Esophagus squamous epithelium (tissue), 4 donors: Measurements from ENCODE around the gene TTF2.

Experiments used
- CTCF ChIP-seq, 6 experiments: fragments of 450-650 bp in 4 of 6; fragments of 200-600 bp in 2 of 6; sonication (generic) in 2 of 6; IDR thresholded peaks; one replicate each; pipeline ENCODE4 v1.5.1; 2016 to 2019; ENCODE audit warnings: antibody characterized with exemption in 6 of 6, mild to moderate bottlenecking in 4 of 6, moderate library complexity in 4 of 6
- POLR2A ChIP-seq, 4 donors: fragments of 450-650 bp; IDR thresholded peaks; one replicate each; pipeline ENCODE4 v1.6.1; 2017; ENCODE audit warnings: antibody characterized with exemption in 4 of 4, mild to moderate bottlenecking in 4 of 4, moderate library complexity in 3 of 4

GRCh38 chr1:117066367-117066766 lies 6.2 kb downstream of the TTF2 start:
- TF ChIP-seq CTCF (IDR thresholded peaks at IDR 0.05) (no peak), POLR2A (IDR thresholded peaks at IDR 0.05) (no peak)
